Parathyroid adenoma (tissue), 2 donors: ENCODE data around the gene WDHD1.

ENCODE experiments used
- H2AFZ ChIP-seq: fragments of 300-600 bp; sonication (generic); one replicate; pipeline ENCODE4 v1.7.0; 2017; ENCODE audit warnings: antibody characterized with exemption, mild to moderate bottlenecking
- H3K27ac ChIP-seq: fragments of 300-600 bp; sonication (generic); one replicate; pipeline ENCODE4 v1.7.0; 2017
- H3K27me3 ChIP-seq: fragments of 300-600 bp; sonication (generic); one replicate; pipeline ENCODE4 v1.7.0; 2017; ENCODE audit warnings: low read length; ENCODE audit not compliant: control insufficient read depth, insufficient read depth
- H3K36me3 ChIP-seq: fragments of 300-600 bp; sonication (generic); one replicate; pipeline ENCODE4 v1.7.0; 2017; ENCODE audit warnings: low read length; ENCODE audit not compliant: control insufficient read depth, insufficient read depth
- H3K4me1 ChIP-seq: fragments of 300-600 bp; sonication (generic); one replicate; pipeline ENCODE4 v1.7.0; 2017; ENCODE audit warnings: control low read depth
- H3K4me2 ChIP-seq: fragments of 300-600 bp; sonication (generic); one replicate; pipeline ENCODE4 v1.7.0; 2017; ENCODE audit warnings: low read length
- H3K4me3 ChIP-seq: fragments of 300-600 bp; sonication (generic); one replicate; pipeline ENCODE4 v1.7.0; 2017; ENCODE audit warnings: low read depth, low read length
- H3K79me2 ChIP-seq: fragments of 300-600 bp; sonication (generic); one replicate; pipeline ENCODE4 v1.7.0; 2017; ENCODE audit warnings: control low read depth
- H3K9ac ChIP-seq: fragments of 300-600 bp; sonication (generic); one replicate; pipeline ENCODE4 v1.7.0; 2017; ENCODE audit warnings: mild to moderate bottlenecking
- H3K9me3 ChIP-seq: fragments of 300-600 bp; sonication (generic); one replicate; pipeline ENCODE4 v1.7.0; 2017; ENCODE audit warnings: low read length; ENCODE audit not compliant: control insufficient read depth
- CTCF ChIP-seq: fragments of 300-600 bp; sonication (generic); IDR thresholded peaks from one replicate; pipeline ENCODE4 v1.7.0; 2017; ENCODE audit warnings: antibody characterized with exemption, mild to moderate bottlenecking
- donor health status: primary hyperparathyroidism.

WDHD1 gene

GRCh38 chr14:54935958-54936357 is 90.9 kb downstream of the WDHD1 start:
- Histone ChIP-seq H3K4me3 (no peak overlapping the region), H3K36me3 (no peaks in the 10 kb centered on the region), H2AFZ (no peak overlapping the region), H3K27me3 (no peaks in the 10 kb centered on the region), H3K4me1 (no peaks in the 10 kb centered on the region), H3K79me2 (no peaks in the 10 kb centered on the region), H3K9ac (no peak overlapping the region), H3K9me3 (no peaks in the 10 kb centered on the region), H3K4me2 (no peak overlapping the region), H3K27ac (no peak overlapping the region)
- TF ChIP-seq CTCF = no peak

DNA sequence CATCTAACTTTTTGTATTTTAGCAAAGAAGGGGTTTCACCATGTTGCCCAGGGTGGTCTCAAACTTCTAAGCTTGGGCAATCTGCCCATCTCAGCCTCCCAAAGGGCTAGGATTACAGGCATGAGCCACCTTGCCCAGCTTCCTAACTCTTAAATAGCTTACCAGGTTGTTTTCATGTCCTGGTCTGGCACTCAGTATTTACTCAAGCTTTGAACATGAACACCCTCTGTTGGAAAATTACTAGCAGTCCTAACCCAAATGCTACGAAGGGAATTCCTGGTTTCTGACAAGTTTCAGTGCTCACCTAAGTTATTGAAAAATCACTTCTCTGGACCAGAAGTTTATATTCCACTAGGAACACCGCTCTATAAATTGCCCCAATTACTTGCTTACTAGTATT is 91.8 kb downstream of the WDHD1 start:
- H3K36me3 ChIP-seq = no peaks in the 10 kb centered on the region
- H3K79me2 ChIP-seq = no peaks in the 10 kb centered on the region
- no peaks in the 10 kb centered on the region for H3K9me3 ChIP-seq
- H3K27ac ChIP-seq = no peak overlapping the region
- TF ChIP-seq CTCF = no peak
- H3K4me2 ChIP-seq = no peak overlapping the region
- H3K4me1 ChIP-seq = no peaks in the 10 kb centered on the region
- no peaks in the 10 kb centered on the region for H3K27me3 ChIP-seq
- H3K9ac ChIP-seq = no peak overlapping the region
- H2AFZ ChIP-seq = no peak overlapping the region
- H3K4me3 ChIP-seq = no peak overlapping the region

- Histone ChIP-seq H3K36me3 (no peaks in the 10 kb centered on the region), H3K4me3 (no peak overlapping the region), H3K27ac (no peak overlapping the region), H3K9ac (no peak overlapping the region), H3K79me2 (no peaks in the 10 kb centered on the region), H3K9me3 (no peaks in the 10 kb centered on the region), H2AFZ (no peak overlapping the region), H3K4me1 (no peaks in the 10 kb centered on the region), H3K4me2 (no peak overlapping the region), H3K27me3 (no peaks in the 10 kb centered on the region)
- TF ChIP-seq CTCF = no peak
These were observed 93.9 kb downstream of the WDHD1 start for GRCh38 chr14:54933006-54933405.

DNA sequence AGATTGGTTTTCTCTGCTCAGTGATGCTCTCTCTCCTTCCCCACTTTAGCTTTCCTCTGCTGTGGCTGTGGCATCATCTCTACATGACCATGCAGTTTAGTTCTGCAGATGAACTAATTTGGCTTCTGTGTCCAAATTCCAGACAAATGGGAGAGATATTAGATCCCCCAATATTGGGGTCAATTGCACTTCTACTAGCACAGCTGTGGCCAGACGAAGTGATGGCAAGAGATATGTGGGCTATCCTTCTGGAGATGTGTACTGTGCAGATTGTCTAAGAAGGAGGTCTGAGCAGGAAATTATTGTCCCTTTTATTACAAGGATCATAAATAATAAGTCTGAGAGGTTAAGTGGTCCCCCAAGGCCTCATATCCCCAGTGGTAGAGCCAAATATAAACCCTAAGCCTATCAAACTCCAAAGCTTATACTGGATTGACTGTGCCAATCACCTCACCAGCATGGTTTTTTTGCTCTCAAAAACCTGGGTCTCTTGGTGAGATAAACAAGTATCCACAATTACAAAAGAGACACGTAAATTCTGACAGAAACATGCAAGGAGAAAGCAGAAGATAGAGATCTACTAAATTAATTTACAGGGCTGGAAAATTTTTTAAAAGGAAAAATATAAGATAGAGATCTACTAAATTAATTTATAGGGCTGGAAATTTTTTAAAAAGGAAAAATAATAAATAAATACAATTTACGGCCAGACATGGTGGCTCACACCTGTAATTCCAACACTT is 95.1 kb downstream of the WDHD1 start:
- Histone ChIP-seq H3K4me2 (no peak overlapping the region), H3K27ac (no peak overlapping the region), H3K9ac (no peak overlapping the region), H3K36me3 (no peaks in the 10 kb centered on the region), H3K9me3 (no peaks in the 10 kb centered on the region), H3K4me3 (no peak overlapping the region), H3K79me2 (no peaks in the 10 kb centered on the region), H3K4me1 (no peaks in the 10 kb centered on the region), H2AFZ (no peak overlapping the region), H3K27me3 (no peaks in the 10 kb centered on the region)
- TF ChIP-seq CTCF = no peak

GRCh38 chr14:54931101-54931500 is 95.8 kb downstream of the WDHD1 start:
- H3K4me2 ChIP-seq = no peak overlapping the region
- H3K4me3 ChIP-seq = no peak overlapping the region
- no peaks in the 10 kb centered on the region for H3K4me1 ChIP-seq
- no peaks in the 10 kb centered on the region for H3K27me3 ChIP-seq
- no peak overlapping the region for H3K27ac ChIP-seq
- H3K36me3 ChIP-seq = no peaks in the 10 kb centered on the region
- no peak for TF ChIP-seq CTCF
- H3K9me3 ChIP-seq = no peaks in the 10 kb centered on the region
- no peak overlapping the region for H3K9ac ChIP-seq
- H2AFZ ChIP-seq = no peak overlapping the region
- H3K79me2 ChIP-seq = no peaks in the 10 kb centered on the region
